ENCODE measurements around the gene LGALS12.
"Not testable (repeated sequence)": the region's sequence is repeated elsewhere in the genome, so short reads cannot be mapped to it uniquely, and the experiment has no call there.

LGALS12 gene

GRCh38 chr11:63534895-63535461 is 29.1 kb downstream of the LGALS12 start:
- DNase-seq = no peak

DNA sequence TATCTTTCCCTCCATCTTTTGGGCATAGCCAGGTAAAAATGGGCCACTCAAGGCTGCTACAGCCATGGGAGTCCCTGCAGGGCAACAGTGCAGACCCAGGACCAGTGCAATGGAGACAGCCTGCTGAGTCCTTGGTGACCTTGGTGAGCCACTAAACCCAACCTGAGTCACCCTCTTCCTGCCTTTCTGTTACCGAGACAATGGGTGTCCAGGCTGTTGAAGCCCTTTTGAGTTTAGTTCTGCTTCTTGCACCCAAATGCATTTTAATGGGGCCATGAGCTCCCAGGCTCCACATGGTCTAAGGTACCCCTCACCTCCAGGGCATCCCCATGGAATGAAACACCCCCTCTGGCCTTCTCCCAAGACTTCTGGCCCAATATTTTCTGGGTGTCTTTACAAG is 29.9 kb downstream of the LGALS12 start:
- peak; percentile 20 to 30 for DNase-seq

DNA sequence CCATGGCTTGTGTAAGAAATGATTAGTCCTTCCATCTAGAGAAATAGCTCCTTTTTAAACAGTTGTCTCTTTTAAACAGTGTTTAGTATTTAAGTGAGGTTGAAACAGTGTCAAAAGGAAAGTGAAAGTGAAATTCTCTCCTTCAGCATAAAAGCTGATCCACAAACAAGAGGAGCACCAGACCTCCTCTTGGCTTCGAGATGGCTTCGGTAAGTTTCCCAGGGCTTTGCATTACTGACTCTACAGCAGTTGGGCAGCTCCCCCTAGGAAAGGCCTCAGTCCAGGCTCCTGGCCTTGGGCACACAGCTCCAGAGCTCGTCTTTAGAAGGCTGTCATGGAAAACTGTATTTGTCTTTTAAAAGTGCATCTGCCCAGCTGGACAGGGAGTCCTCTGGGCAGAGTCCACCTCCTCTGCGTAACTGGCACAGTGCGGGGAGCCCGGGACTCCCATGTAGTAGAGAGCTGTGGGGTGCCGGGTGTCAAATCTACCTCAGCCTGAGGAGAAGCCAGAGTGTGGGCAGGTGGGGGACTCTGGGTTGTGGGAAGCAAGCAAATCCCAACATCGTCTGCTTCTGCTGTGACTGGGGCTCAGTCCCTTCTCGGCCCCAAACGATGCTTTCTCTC is 30.9 kb downstream of the LGALS12 start, which contains the start of gene PLAAT4:
PLAAT4 (plus strand) TSS at position 140 of the 624 bp plus-strand sequence; CDS start at position 201, 61 bp downstream.
- DNase-seq = no peak

GRCh38 chr11:63537293-63538101 is 31.6 kb downstream of the LGALS12 start:
- peak in 1 of 2 donors; percentile 31 for DNase-seq

DNA sequence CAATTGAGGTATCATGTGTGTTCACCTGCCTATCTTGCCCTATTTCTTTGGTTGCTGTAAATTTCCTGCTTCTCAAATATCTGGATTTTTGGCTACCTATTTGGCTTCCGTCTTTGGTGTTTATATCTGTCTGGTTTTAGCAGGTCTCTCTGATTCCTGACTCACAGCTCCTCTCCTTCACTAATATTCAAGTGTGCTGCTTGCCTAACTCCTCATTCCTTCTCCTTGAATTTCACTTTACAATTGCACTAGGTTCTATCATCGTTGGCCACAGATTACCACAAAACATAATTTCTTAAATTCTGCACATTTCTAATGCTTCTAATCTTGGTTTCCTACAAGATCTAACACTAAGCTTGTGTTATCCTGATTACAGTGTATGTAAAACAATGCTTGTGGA is 36.6 kb downstream of the LGALS12 start:
- not testable (repeated sequence) for DNase-seq

GRCh38 chr11:63543711-63544110 is 37.8 kb downstream of the LGALS12 start:
- DNase-seq = no peak

GRCh38 chr11:63547061-63547460 is 41.2 kb downstream of the LGALS12 start:
- no peak for DNase-seq

DNA sequence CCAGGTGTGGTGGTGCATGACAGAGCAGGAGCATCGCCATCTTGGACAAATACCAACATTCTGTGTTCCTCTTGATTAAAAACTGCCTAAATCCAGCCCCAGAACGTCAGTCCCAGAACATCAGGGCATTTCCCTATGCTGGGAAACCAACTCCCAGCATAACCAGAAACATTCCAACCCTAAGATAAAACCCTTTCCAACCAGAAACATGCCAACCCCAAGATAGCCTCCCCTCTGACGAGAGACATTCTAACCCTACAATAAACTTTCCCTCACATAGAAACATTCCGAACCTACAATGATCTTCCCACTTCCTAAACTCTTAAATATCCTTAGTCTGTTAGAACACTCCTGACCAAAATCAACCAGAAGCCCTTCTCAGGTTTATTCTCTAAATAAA is 42.3 kb downstream of the LGALS12 start:
- DNase-seq = no peak

DNA sequence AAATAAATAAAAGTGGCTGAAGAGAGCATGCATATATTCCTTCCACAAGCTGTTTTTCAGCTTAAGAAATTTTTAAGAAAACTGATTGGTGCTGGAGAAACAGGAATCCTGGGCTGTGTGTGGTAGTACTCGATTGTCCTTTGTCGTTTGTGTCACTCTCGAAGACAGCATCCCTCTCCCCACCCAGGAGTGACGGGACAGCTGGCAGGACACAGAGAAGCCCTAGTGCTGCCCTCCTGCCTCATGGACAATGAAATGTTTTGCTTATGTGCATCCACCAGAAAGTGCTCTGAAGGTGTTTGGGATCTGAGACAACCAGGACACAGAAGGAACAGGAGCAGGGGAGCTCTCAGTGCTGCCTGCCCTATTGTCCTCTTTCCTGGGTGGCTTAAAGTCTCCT is 43.5 kb downstream of the LGALS12 start:
- no peak for DNase-seq

DNA sequence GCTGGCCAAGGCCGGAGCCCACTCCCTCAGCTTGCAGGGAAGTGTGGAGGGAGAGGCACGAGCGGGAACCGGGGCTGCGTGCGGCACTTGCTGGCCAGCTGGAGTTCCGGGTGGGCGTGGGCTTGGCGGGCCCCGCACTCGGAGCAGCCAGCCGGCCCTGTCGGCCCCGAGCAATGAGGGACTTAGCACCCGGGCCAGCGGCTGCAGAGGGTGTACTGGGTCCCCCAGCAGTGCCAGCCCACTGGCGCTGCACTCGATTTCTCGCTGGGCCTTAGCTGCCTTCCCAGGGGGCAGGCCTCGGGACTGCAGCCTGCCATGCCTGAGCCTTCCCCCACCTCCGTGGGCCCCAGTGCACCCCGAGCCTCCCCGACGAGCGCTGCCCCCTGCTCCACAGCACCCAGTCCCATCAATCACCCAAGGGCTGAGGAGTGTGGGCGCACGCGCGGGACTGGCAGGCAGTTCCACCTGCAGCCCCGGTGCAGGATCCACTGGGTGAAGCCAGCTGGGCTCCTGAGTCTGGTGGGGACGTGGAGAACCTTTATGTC is 44.3 kb downstream of the LGALS12 start:
- not testable (repeated sequence) for DNase-seq

DNA sequence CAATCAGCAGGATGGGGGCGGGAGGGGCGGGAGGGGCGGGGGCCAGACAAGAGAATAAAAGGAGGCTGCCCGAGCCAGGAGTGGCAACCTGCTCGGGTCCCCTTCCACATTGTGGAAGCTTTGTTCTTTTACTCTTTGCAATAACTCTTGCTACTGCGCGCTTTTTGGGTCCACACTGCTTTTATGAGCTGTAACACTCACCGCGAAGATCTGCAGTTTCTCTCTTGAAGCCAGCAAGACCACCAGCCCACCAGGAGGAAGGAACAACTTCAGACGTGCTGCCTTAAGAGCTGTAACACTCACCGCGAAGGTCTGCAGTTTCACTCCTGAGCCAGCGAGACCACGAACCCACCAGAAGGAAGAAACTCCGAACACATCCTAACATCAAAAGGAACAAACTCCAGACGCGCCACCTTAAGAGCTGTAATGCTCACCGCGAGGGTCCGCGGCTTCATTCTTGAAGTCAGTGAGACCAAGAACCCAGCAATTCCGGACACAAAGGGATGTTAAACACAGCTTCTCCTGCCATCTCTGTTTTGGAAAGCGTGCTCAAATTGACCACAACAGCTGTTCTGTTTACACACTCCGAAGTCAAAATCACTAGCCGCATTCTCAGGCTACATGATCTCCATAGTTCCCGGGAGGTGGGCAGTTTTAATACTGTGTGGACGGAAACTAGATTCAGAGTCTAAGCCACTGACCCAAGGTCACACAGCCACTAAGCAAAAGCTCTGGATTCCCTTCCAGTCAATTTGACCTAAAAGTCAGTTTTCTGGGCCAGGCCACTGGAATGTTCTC is 45.4 kb downstream of the LGALS12 start:
- no peak for DNase-seq

DNA sequence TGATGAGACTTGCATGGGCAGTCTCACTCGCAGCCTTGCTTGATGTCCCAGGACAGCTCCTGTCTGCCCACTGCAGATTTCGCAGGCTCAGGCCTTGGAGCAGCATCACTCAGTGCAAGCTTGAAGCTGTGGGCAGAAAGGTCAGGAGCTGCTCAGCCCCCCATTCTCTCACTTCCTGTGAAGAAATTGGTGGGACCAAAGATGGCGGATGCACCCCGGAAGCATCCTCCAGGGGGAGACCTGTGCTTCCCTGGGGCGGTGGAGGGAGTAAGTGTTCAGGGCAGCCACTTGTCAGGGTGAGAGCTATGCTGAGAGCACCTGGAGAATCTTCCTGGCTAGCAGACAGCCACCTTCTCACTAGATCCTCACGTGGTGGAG is 46.0 kb downstream of the LGALS12 start:
- DNase-seq = no peak

DNA sequence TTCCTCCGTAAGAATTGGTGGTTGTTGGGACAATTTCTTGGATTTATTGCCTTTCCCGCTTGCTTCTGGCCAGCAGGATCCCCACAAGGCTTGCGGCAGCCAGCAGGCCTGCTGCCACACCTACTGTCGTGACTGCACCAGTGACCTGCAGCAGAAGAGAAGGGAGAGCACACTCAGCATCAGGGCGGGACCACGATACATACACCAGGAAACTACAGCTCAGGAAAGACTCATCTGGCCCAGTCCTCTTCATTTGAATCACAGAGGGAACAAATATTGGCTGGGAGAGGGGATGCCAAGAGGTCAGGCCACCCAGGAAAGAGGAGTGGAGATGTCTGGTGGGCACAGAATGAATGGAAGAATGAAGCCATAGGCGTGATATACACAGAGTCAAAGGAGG is 47.0 kb downstream of the LGALS12 start:
- DNase-seq = no peak

GRCh38 chr11:63553759-63554158 is 47.9 kb downstream of the LGALS12 start:
- peak; percentile 26 to 31 for DNase-seq

DNA sequence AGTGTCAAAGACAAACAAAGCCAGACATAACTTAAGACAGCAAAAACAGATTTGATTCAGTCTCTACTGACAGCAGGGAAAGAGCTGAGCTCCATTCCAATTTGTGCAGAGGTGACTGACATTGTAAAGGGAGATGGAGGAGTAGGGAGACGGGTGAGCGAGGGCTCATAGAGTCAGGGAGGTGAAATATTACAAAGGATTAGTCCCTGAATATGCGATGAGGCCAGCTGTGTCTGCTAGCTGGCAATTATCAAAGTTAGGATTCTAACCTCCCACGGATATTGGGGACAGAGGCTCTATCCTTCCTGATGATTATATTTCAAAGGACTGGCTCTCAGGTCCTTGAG is 49.0 kb downstream of the LGALS12 start:
- DNase-seq = no peak

DNA sequence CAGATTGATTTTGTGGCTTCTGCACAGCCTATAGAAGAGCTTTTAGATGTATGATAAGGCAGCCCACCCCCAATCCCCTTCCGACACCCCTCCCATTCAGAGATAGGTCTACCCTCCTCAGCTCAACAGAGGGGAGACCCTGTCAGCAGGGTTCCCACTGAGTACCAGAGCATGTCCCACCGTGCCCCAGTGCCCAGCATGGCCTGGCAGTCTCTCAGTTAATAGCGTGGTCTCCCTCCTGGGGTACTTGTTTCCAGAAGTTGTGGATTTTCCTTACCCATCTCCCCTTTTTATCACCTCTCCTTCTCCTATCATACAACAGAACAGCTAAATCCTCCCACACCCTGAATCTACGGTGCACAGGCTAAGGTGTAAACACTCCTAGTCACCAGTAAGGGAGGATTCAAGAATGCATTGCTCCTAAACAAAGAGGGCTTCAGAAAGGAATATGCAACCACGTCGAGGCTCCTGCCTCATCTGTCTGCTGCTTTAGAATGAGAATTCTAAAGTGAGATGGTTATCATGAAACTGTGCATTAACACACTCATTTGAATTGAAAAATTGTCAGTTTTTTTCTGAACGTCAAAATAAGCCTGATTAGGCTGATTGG is 50.6 kb downstream of the LGALS12 start:
- no peak for DNase-seq

DNA sequence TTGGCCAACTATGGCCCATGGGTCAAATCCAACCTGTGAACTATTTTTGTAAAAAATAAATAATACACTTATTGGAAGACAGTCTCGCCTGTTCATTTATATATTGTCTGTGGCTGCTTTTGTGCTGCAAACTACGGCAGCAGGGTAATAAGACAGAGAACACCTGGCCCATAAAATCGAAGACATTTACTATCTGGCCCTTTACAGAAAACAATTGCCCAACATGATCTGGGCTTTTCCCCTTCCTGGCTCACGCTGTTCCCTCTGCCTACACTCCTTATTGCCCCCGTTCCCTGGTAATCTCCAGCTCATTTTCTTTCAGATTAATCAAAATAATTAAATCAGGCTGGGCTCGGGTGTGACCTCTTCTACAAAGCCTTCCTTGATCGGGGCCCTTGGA is 51.7 kb downstream of the LGALS12 start:
- DNase-seq = no peak

GRCh38 chr11:63558459-63559157 is 52.7 kb downstream of the LGALS12 start:
- no peak for DNase-seq

DNA sequence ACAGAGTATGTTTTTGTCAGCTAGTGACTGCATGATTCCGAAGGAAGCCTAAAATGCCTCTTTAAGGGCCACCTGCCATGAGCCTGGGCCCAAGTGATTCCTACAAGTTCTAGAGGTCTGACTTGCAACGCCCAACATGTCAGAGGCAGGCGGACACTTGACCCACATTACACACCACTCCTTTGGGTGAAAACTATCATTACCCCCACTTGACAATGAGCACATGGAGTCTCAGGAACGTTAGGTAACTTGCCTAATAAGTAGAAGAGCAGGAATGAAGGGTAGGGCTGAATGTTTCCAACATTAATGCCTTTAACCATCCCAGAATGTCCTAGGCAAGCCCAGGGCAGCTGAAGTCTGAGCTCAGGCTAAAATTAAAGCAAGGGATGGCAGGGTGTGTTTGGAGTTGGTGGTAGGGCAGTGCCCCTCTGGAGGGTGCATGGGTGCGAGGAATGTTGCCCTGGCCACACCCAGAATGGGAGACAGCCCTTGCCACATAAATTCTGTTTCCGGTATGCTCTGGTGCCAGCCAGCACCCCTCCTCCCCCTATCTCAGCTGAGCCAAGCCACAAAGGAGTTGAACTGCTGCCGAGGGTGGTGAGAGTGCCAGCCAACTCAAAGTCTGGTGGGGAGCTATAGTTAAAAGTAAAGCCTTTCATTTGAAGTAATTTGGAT is 54.8 kb downstream of the LGALS12 start:
- no peak for DNase-seq

GRCh38 chr11:63563201-63564055 is 57.5 kb downstream of the LGALS12 start, which contains the start of gene PLAAT2:
TSS of gene PLAAT2 (minus strand) at chr11:63563379. CDS start at chr11:63563324, 55 bp downstream.
- no peak for DNase-seq

All from activated CD4-positive, alpha-beta T cell treated with anti-CD3 and anti-CD28 coated beads for 4 hours (primary cell).